Kidney (tissue), 14 donors: ENCODE measurements around the gene RPS21. TPM values are rescaled to one million over a fixed set of nuclear protein-coding genes. Genes with fewer than 3 reads are reported as not detected.

Experiments
- DNase-seq, 5 donors: peaks; one replicate each; pipeline ENCODE4 v3.0.0-alpha.2; 2013 to 2020
- FAIRE-seq: peaks from 2 replicates; lab custom pipeline; 2012; peaks lifted over from hg19 to GRCh38; lab: Jason Lieb, UNC
- H3K27ac ChIP-seq, 2 donors: one replicate each; pipeline ENCODE4 v1.7.0; 2013; ENCODE audit warnings: low read depth in 2 of 2, low read length in 2 of 2, inconsistent platforms in 1 of 2
- H3K27me3 ChIP-seq: one replicate; pipeline ENCODE4 v1.7.1; 2013; ENCODE audit warnings: low read length, inconsistent platforms; ENCODE audit not compliant: control insufficient read depth, insufficient read depth
- H3K36me3 ChIP-seq, 3 donors: one replicate each; pipeline versions ENCODE4 v1.7.0 to v1.7.1; 2013; ENCODE audit warnings: low read length in 3 of 3, control low read depth in 1 of 3, inconsistent platforms in 1 of 3; ENCODE audit not compliant: insufficient read depth in 3 of 3, control insufficient read depth in 2 of 3
- H3K4me1 ChIP-seq, 3 donors: one replicate each; pipeline versions ENCODE4 v1.7.0 to v1.7.1; 2013; ENCODE audit warnings: low read length in 3 of 3, inconsistent platforms in 1 of 3, low read depth in 1 of 3; ENCODE audit not compliant: control insufficient read depth in 2 of 3, insufficient read depth in 2 of 3
- H3K4me3 ChIP-seq, 3 donors: one replicate each; pipeline versions ENCODE4 v1.7.0 to v1.8.1; 2013; ENCODE audit warnings: low read length in 3 of 3, control low read depth in 1 of 3, inconsistent platforms in 1 of 3
- H3K9ac ChIP-seq, 3 donors: one replicate each; pipeline versions ENCODE4 v1.7.0 to v1.7.1; 2013; ENCODE audit warnings: low read length in 3 of 3, control low read depth in 1 of 3, inconsistent platforms in 1 of 3
- H3K9me3 ChIP-seq, 3 donors: one replicate each; pipeline versions ENCODE4 v1.7.0 to v1.7.1; 2013; ENCODE audit warnings: low read length in 3 of 3, control low read depth in 1 of 3, inconsistent platforms in 1 of 3; ENCODE audit not compliant: control insufficient read depth in 2 of 3, insufficient read depth in 1 of 3
- CTCF ChIP-seq: IDR thresholded peaks from 3 replicates; pipeline ENCODE4 v1.5.1; 2012; ENCODE audit warnings: mild to moderate bottlenecking, moderate library complexity, borderline replicate concordance; ENCODE audit not compliant: insufficient read depth; ENCODE audit errors: extremely low read depth
- intact Hi-C: fragments of 100-400 bp; cut with DNase I; formaldehyde crosslinking; loops from one replicate; pipeline ENCODE4 v1.11.1; 2022
- polyA plus RNA-seq: library from polyadenylated mRNA; stranded (reverse); fragments of 350-450 nt; fragmentation: Illumina TruSeq; extraction: RNeasy Lipid Tissue Mini Kit (QIAGEN cat#74804); gene quantifications from one replicate; pipeline ENCODE4 v1.2.3, GENCODE V29; 2014; ENCODE audit warnings: low read depth, low replicate concordance; ENCODE audit not compliant: insufficient read depth
- total RNA-seq: library from RNA; stranded (reverse); fragmentation: NEBNext Ultra II Directional; extraction: Animal tissue kit (Norgen Biotek cat#: 25700); gene quantifications from one replicate; pipeline ENCODE4 v1.2.1, GENCODE V29; 2021
- donor health status: control.
- donor health status: control.
- donor health status: control.
- donor health status: control.
- donor health status: control.
- donor health status: DM: yes; HTN: yes; CAD: no.
- donor health status: Normal renal cell carcinoma (clear cell type).

Gene RPS21
- total and polyA plus RNA-seq, 2 donors from 2014 or later: 1,221 to 2,336 TPM

GRCh38 chr20:62408055-62408454 is 21.2 kb downstream of the RPS21 start:
- FAIRE-seq (no peak), DNase-seq (no peak)
- Histone ChIP-seq H3K9ac (no peak overlapping the region), H3K9me3 (no peaks in the 10 kb centered on the region), H3K4me1 (peaks cover 0 to 30% (median 18%) of the 10 kb centered on the region in 3 donors), H3K4me3 (no peak overlapping the region), H3K36me3 (no peaks in the 10 kb centered on the region), H3K27me3 (no peaks in the 10 kb centered on the region), H3K27ac (no peak overlapping the region)
- TF ChIP-seq CTCF: no peak
- intact Hi-C loops: no loop called here

- no peak overlapping the region for H3K27ac ChIP-seq
- no peak overlapping the region for H3K9ac ChIP-seq
- intact Hi-C loops: no loop called here
- no peaks in the 10 kb centered on the region for H3K36me3 ChIP-seq
- H3K4me3 ChIP-seq: no peak overlapping the region
- TF ChIP-seq CTCF: no peak
- H3K4me1 ChIP-seq: peaks cover 0 to 30% (median 18%) of the 10 kb centered on the region in 3 donors
- FAIRE-seq (no peak), DNase-seq (no peak)
- no peaks in the 10 kb centered on the region for H3K27me3 ChIP-seq
- H3K9me3 ChIP-seq: no peaks in the 10 kb centered on the region
These were observed 21.7 kb downstream of the RPS21 start for GRCh38 chr20:62408640-62409039.

- peaks cover 0 to 30% (median 18%) of the 10 kb centered on the region in 3 donors for H3K4me1 ChIP-seq
- H3K27ac ChIP-seq: no peak overlapping the region
- H3K9me3 ChIP-seq: no peaks in the 10 kb centered on the region
- no peaks in the 10 kb centered on the region for H3K27me3 ChIP-seq
- intact Hi-C loops: no loop called here
- no peak for TF ChIP-seq CTCF
- H3K4me3 ChIP-seq: no peak overlapping the region
- DNase-seq (no peak), FAIRE-seq (no peak)
- no peaks in the 10 kb centered on the region for H3K36me3 ChIP-seq
- H3K9ac ChIP-seq: no peak overlapping the region
These were observed 22.4 kb downstream of the RPS21 start for GRCh38 chr20:62409086-62409853.
